Forelimb muscle (tissue), 1 donor: ENCODE measurements around the gene STARD3NL. TPM values are rescaled to one million over a fixed set of nuclear protein-coding genes. Genes with fewer than 3 reads are reported as not detected.
"Not testable (repeated sequence)": the region's sequence is repeated elsewhere in the genome, so short reads cannot be mapped to it uniquely, and the experiment has no call there.

Experiments
- DNase-seq: peaks from one replicate; pipeline ENCODE4 v3.0.0-alpha.2; 2013; ENCODE audit warnings: low read depth
- polyA plus RNA-seq: library from polyadenylated mRNA; unstranded; fragments of 120-200 nt; gene quantifications from one replicate; pipeline ENCODE4 v1.2.1, GENCODE V29; 2013; ENCODE audit not compliant: insufficient read length

The STARD3NL gene
- polyA plus RNA-seq, 1 donor: 29.9 TPM

GRCh38 chr7:38264602-38265001 lies 86.6 kb downstream of the STARD3NL start:
- DNase-seq: not testable (repeated sequence)

DNA sequence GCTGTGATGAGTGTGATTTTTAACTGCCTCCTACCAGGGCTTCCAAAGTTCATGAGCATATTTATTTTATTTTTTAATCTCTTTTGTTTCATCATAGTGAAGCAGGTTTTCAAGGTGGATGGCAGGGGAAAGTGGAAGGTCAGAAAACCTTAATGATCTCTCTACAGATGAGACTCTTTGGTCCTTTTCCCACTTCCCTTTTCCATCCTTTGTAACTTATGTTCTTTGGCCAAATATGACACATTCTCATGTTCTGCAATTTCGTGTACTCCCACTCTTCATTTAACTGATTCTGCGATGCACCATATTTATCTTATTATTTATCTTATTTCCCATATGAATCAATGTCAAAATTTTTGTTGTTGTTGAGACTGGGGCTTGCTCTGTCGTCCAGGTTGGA lies 87.9 kb downstream of the STARD3NL start:
- DNase-seq: not testable (repeated sequence)

- not testable (repeated sequence) for DNase-seq
Observed at GRCh38 chr7:38269704-38270346, 91.8 kb downstream of the STARD3NL start.

DNA sequence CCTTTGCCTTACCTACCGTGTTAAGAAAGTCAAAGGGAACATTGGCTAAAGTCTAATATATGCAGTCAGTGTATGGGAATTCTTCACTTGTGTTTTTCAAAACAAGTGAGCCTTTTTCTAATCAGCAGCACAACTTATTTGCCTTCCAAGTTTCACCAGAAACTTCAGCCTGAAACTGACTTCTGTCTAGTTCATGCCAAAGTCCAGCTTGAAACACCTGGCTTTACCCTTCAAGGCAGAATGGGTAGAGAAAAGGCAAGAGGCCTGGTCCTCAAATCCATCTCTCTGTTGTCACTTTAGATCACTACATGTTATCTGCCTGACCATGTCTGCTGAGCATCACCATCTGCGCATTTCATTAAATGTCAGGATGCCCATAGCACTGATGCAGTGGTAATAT lies 92.4 kb downstream of the STARD3NL start:
- not testable (repeated sequence) for DNase-seq

GRCh38 chr7:38273286-38273995 lies 95.4 kb downstream of the STARD3NL start, which contains the start of gene TARP:
TSS of gene TARP (minus strand) at chr7:38273636.
- DNase-seq: no peak

DNA sequence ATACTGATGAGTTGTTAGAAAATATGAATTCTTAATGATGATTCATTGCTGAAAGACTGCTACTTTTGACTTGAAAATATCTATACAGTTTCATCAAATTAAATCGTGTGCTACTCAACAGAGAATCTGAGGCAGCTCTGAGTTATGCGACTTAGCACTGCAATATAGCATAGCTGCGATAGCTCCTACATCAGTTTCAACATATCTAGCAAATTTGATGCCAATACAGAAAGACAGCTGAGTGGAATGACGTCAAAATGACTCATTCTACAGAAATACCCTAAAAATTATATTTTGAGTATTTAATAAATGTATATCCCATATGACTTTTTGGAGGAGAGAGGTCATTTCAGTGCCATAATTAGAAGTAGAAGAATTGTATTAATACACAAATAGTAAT lies 96.4 kb downstream of the STARD3NL start:
- no peak for DNase-seq

GRCh38 chr7:38274927-38275620 lies 97.0 kb downstream of the STARD3NL start:
- DNase-seq: no peak

- no peak for DNase-seq
Observed at GRCh38 chr7:38276096-38276877, 98.2 kb downstream of the STARD3NL start.

DNA sequence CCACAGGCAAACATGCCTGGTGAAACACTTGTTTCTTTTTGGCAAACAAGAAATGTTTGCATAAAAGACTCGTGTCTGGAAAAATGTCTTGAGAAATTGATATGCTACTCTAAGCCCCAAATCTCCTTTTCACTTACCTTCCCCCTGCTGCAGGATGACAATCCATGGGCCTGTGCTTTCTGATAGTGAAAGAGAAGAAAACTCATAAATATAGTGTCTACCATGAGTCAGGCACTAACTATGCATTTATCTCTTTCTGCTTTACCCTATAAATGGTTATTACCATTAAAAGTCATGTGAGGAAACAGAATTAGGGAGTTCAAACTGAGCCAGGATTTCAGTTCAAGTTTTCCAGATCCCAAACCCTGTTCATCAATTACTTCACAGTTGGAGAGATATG lies 102.0 kb downstream of the STARD3NL start:
- no peak for DNase-seq
